Sigmoid colon (tissue), 3 donors: ENCODE measurements around the gene CPEB1.

Experiments used
- POLR2A ChIP-seq, 2 donors: fragments of 450-650 bp; IDR thresholded peaks; one replicate each; pipeline ENCODE4 v1.6.1; 2016; ENCODE audit warnings: antibody characterized with exemption in 2 of 2, mild to moderate bottlenecking in 2 of 2, moderate library complexity in 2 of 2
- TF ChIP-seq, protein P1 (sequence below), 4 experiments: fragments of 450-650 bp in 3 of 4; fragments of 200-600 bp in 1 of 4; IDR thresholded peaks; one replicate each; pipeline ENCODE4 v1.5.1; 2016 to 2019; ENCODE audit warnings: antibody characterized with exemption in 4 of 4, mild to moderate bottlenecking in 3 of 4, moderate library complexity in 2 of 4

DNA sequence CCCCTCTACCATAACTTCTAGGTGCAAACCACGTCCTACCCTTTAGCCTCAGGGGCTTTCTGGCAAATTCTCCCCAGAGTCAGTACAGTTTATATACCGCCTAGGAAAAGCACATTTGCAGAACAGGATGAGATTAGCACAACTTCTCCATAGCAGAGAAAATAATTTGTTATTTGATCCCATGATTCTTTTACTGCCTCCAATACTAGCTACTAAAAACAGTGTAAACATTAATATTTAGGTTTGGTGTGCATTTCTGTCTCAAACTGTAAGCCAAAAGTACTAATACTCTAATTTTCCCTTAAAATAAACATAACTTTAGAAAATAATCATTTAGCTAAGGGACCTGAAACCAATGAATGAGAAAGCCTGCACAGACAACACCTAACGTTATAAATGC, 4.5 kb downstream of the CPEB1 start:
- TF ChIP-seq, protein P1, sequence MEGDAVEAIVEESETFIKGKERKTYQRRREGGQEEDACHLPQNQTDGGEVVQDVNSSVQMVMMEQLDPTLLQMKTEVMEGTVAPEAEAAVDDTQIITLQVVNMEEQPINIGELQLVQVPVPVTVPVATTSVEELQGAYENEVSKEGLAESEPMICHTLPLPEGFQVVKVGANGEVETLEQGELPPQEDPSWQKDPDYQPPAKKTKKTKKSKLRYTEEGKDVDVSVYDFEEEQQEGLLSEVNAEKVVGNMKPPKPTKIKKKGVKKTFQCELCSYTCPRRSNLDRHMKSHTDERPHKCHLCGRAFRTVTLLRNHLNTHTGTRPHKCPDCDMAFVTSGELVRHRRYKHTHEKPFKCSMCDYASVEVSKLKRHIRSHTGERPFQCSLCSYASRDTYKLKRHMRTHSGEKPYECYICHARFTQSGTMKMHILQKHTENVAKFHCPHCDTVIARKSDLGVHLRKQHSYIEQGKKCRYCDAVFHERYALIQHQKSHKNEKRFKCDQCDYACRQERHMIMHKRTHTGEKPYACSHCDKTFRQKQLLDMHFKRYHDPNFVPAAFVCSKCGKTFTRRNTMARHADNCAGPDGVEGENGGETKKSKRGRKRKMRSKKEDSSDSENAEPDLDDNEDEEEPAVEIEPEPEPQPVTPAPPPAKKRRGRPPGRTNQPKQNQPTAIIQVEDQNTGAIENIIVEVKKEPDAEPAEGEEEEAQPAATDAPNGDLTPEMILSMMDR (IDR thresholded peaks at IDR 0.05), result no peak
- no peak for TF ChIP-seq POLR2A (IDR thresholded peaks at IDR 0.05)
